NB4 (cell line): ENCODE data around the gene INTS11.

ENCODE experiments used
- CTCF ChIP-seq: IDR thresholded peaks from one replicate; pipeline ENCODE4 v1.5.1; 2012; ENCODE audit warnings: low read depth, low read length
- MAX ChIP-seq: IDR thresholded peaks from 2 replicates; pipeline ENCODE4 v1.6.1; 2011; ENCODE audit warnings: low read depth, low read length
- POLR2A ChIP-seq: IDR thresholded peaks from 2 replicates; pipeline ENCODE4 v1.6.1; 2011; ENCODE audit warnings: mild to moderate bottlenecking; ENCODE audit not compliant: insufficient read length; ENCODE audit errors: extremely low read depth

- TF ChIP-seq CTCF: no peak
- no peak for TF ChIP-seq POLR2A
- no peak for TF ChIP-seq MAX
Measured at GRCh38 chr1:1345384-1345783, 20.9 kb upstream of the INTS11 start.
